Effector CD4-positive, alpha-beta T cell (primary cell): ENCODE results near the gene IL1RN.
A peak's percentile ranks its signal among the peaks of the same experiment; 100 is the strongest.

Source experiments
- DNase-seq: peaks from one replicate; pipeline ENCODE4 v3.0.0-alpha.2; 2020

The IL1RN gene

DNA sequence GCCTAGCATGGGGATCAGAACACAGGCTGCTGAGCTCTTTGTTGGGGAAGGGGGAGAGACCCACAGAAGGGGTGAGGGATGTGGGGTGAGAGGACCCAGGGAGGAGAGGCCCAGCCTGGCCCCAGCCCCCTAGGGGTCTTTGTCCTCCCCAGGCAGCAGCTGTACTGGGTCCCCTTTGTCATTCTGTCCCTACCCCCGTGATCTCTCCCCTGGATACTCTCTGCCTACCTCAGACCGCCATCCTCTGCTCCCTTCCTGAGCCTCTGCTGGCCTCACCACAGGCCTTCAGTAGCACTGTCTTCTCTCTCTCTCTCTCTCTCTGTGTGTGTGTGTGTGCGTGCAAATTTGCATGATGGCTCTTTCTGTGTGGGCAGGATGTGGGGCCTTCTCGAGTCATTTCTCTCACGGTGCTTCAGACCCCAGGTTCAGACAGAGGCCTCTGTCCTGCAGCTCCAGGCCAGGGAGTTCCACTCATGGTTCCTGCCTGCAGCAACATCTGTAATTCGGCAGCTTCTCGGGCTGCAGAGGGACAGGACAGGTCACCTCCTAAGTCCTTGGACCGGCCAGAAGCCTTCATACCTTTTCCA lies 47.7 kb downstream of the IL1RN start:
- DNase-seq, result peak; percentile 45

DNA sequence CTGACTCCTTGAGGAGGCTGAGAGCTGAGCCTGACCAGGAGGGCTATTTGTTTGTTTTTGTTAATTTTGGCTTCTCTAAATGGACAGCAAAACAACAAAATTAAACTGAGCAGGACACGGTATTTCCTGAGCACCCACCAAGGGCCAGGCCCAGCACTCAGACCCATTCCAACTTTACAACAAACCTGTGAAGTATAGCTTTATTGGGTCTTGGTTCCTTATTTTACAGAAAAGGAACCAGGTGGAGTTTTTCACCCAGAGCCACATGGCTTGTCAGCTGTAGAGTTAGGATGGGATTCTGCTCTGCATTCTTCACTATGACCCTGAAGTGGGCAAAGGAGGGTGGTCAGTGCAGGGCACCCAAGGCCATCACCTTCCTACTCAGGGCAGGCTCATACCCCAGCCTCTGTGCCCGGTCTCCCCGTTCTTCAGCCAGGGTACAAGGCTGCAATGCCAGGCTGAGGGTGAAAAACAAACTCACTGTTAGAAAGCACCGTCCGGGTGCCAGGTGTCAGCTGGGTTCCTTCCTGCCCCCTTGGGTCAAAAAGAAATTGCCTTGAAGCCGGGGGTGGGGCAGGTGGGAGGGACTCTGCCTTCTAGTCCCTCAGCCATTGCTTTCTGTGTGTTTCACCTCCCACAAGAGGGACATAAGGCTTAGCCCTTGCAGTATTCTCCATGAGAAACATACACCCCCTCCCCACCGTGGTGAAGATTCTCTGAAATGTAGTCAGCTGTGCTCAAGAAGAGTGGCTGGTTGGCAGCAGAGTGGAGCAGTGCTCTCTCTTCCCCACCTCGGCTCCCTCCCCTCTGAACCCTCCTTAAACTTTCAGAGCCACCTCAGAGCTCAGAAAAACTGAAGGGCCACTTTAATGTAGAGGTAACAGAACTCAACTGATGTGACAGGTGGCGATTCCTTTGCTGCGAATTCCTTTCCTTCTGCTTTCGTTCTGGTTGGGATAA lies 48.6 kb downstream of the IL1RN start:
- no peak for DNase-seq

GRCh38 chr2:113176696-113177355 lies 49.4 kb downstream of the IL1RN start:
- no peak for DNase-seq

DNA sequence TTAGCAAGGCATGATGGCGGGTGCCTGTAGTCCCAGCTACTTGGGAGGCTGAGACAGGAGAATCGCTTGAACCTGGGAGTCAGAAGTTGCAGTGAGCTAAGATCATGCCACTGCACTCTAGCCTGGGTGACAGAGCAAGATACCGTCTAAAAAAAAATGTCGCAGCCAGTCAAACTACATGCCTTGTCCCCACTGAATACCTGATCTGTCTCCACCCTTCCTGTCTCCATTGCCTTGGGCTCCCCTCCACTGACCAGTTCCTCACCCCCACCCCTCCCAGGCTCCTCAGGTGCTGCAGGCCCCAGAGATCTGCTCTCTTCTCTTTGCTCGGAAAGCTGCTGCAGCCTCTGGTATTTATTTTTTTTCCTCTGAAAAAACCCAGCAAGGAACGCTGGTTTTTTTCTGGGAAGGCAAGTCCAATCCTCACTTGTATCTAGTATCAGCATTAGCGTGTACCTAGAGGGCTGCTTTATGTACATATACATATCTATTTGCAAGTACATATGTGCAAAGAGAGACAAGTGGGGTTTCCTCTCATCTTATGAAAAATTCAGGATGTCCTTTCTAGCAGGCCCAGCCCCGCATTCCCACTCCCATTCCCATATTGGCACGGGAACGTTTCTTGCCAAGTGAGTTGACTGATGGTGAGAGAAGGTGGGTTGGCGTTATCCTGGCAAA lies 50.8 kb downstream of the IL1RN start:
- DNase-seq, result no peak

- no peak for DNase-seq
Observed at GRCh38 chr2:113178891-113179290, 51.5 kb downstream of the IL1RN start.

GRCh38 chr2:113179446-113180045 lies 52.1 kb downstream of the IL1RN start:
- no peak for DNase-seq

DNA sequence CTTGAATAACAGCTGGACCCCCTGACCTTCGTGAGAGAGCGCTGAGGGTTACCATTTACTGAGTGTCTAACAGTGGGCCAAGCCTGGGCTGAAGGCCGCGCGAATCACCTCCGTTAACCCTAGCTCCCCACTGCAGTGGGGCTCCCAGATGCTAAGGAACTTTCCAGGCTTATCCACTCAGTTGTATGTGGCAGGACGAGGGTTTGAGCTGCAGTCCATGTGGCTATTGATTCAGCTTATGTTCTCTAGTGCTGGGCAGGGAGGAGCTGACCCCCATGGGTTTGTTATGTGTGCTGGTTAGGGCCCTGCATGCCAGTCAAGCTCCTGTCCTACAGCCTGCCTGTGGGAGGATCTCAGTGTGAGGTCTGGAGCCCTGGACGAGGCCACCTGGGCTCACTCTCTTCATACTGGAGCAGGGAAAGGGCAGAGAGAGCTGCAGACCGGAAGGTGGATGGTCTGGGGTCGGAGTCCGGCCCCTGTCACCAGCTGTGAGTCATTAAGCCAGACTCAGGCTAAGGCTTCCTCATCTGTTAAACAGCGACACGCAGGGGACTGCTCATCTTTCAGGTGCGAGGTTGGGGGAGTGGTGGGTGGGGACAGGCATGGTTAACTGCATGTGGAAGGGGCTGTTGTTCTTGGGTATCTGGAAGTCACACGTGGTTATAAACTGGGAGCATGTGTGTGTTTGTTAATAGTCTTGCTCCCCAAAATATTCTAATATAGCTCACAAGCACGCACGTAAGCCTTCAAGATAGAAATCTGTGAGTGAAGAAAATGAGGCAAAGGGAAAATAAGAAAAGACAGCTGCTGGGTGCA lies 52.9 kb downstream of the IL1RN start:
- DNase-seq, result no peak

DNA sequence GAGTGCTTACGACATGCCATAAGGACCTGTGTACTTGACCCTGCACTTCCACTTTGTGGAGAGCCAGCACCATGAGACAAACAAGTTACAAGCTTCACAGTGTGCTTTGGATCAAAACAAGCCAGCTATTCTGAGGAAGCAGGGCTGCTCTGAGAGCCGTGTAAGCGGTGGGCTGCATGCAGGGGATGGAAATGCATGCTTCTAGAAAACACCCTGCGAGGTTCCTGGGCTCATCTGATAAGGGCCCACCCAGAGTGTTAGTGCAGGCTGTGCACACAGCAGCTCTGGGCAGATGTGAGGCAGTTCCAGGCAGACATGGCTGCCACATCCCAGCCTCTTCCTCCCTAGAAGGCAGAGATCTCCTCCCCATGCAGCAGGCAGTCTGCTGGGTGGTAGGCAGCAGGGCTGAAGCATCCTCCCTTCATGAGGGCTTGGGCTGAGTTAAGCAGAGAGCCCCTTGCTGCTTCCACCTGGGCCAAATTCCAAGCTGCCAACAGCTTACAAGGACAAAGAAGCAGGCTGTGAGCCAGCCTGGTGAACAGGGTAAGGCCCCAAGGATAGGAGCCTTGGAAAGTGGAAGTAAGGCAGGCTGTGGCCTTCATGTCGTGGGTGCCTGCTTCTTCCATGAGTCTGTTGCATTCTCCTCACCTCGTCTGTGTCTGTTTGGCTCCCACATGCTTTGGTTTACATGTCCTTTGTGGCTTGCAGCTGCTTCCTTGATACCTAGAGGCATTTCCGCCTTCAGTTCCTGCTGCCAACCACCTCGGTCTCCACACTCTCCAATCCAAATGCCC lies 54.1 kb downstream of the IL1RN start:
- no peak for DNase-seq

- DNase-seq, result no peak
Observed at GRCh38 chr2:113182471-113183260, 55.3 kb downstream of the IL1RN start.

DNA sequence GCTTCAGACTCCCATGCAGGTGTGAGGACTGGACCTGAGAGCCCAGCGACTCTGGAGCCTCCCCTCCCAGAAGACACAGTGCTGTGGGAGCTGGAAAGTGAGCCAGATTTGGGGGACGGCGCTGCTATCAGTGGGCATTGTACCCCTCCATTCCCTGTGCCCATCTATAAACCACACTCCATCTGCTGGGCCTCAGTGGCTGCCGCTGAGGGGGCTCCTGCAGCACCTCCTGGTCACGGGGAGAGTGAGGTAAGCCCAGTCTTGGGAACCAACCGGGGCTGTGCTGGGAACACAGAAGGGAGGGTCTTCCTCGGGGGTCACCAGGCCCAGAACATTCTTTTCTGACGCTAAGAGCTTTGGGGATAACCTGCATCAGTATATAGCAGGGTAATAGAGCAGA lies 55.9 kb downstream of the IL1RN start:
- DNase-seq, result no peak
